Neural crest cell (in vitro differentiated cells): ENCODE measurements around the gene PHF21B. TPM values are rescaled to one million over a fixed set of nuclear protein-coding genes. Genes with fewer than 3 reads are reported as not detected.
A peak's percentile ranks its signal among the peaks of the same experiment; 100 is the strongest.

Experiments
- DNase-seq: peaks from one replicate; pipeline ENCODE4 v3.0.0; 2021; ENCODE audit warnings: low read depth, mixed read lengths, low spot score
- H3K27ac Mint-ChIP-seq: one replicate; pipeline ENCODE4 v1.8.0; 2021; ENCODE audit warnings: mild to moderate bottlenecking, mixed read lengths; ENCODE audit not compliant: unreplicated experiment
- H3K27me3 Mint-ChIP-seq: 2 replicates; pipeline ENCODE4 v1.8.0; 2021; ENCODE audit warnings: low read depth, mild to moderate bottlenecking, mixed read lengths
- H3K36me3 Mint-ChIP-seq: 2 replicates; pipeline ENCODE4 v1.8.0; 2021; ENCODE audit warnings: low read depth, mild to moderate bottlenecking, mixed read lengths
- H3K4me1 Mint-ChIP-seq: 2 replicates; pipeline ENCODE4 v1.8.0; 2021; ENCODE audit warnings: mixed read lengths
- H3K4me3 Mint-ChIP-seq: one replicate; pipeline ENCODE4 v1.8.0; 2021; ENCODE audit warnings: mild to moderate bottlenecking, mixed read lengths
- H3K9me3 Mint-ChIP-seq: 2 replicates; pipeline ENCODE4 v1.8.0; 2021; ENCODE audit warnings: mixed read lengths
- CTCF ChIP-seq: fragments of 200-600 bp; sonication (generic); conservative IDR thresholded peaks from 2 replicates; pipeline ENCODE4 v1.5.0; 2021; ENCODE audit warnings: antibody characterized with exemption, mild to moderate bottlenecking
- total RNA-seq: library from RNA; stranded (reverse); gene quantifications from 2 replicates; pipeline ENCODE4 v1.2.1, GENCODE V29; 2021

The PHF21B gene
- total RNA-seq, 1 donor from 2014 or later, result 40.4 TPM

GRCh38 chr22:44917372-44918165 lies 92.2 kb downstream of the PHF21B start:
- no peak overlapping the region for H3K27ac Mint-ChIP-seq
- peaks cover 17% of the 10 kb centered on the region for H3K36me3 Mint-ChIP-seq

DNA sequence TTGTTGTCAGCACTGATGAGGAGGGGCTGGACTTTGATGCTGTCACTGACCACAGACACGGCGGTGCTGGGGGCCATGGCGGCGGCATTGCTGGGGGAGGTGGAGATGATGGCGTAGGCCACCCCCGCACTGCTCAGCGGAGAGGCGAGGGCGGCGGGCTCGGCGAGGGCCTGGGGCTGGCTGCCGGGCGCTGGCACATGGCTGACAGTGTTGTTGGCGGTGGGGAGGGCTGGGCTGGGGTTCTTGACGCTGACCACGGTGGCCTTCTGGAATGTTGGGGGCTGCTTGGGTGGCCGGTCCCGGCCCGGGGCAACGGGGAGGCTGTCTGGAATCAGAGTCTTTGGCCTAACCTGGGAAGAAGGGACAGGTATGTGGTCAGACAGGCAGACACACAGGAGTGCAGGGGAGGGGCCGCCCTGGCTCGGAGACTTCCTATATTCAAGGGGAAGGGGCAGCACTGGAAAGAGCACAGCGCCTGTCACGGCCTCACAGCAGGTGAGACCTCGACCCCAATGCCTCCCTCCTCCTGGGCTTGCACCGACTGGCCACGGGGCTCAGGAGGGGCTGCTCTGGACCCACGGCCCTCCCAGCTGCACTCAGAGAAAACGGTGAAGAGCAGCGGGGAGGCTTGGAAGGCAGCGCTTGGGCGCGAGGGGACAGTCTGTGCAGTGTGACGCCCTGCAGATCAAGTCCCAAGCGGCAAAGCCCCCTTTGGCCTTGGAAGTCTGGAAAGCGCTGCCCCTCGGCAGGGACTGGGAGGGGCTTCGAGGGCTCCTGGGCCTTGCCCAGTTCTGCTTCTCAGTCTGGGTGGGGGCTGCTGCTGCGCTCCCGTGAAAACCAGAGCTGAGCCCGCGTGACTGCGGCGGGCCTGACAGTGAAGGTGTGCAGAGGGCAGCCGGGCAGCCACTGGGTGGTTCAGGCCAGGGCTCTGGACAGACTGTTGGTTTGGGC lies 93.2 kb downstream of the PHF21B start:
- H3K27ac Mint-ChIP-seq, result no peak overlapping the region
- H3K9me3 Mint-ChIP-seq, result peaks cover 3% of the 10 kb centered on the region
- DNase-seq, result no peak
- no peaks in the 10 kb centered on the region for H3K27me3 Mint-ChIP-seq
- no peaks in the 10 kb centered on the region for H3K4me1 Mint-ChIP-seq
- no peak overlapping the region for H3K4me3 Mint-ChIP-seq
- no peak for TF ChIP-seq CTCF
- H3K36me3 Mint-ChIP-seq, result peaks cover 27% of the 10 kb centered on the region

More at GRCh38 chr22:44917372-44918165, 92.2 kb downstream of the PHF21B start:
- Mint-ChIP-seq H3K27me3 (no peaks in the 10 kb centered on the region), H3K4me1 (no peaks in the 10 kb centered on the region), H3K4me3 (no peak overlapping the region), H3K9me3 (no peaks in the 10 kb centered on the region)
- no peak for DNase-seq
- TF ChIP-seq CTCF, result no peak

DNA sequence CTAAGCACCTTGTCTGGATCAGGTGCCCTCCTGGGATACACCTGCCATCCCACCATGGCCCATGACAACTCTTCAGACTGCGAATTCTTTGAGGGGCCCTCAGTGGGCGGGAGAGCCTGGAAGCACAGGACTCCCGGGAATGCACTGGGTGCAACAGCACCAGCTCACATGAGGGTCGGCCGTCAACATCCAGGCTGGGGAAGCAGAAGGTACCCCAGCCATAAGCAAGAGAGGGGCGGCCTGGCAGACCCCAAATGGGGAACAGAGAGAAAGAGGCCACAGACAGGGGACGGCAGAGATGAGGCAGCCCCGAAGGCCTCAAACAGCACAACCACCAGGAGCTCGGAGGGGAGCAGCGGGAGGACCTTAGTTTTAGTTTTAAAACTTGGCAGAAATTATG lies 94.4 kb downstream of the PHF21B start:
- Mint-ChIP-seq H3K4me1 (no peaks in the 10 kb centered on the region), H3K9me3 (peaks cover 7% of the 10 kb centered on the region), H3K27ac (peak overlapping the region; percentile 43), H3K36me3 (peaks cover 39% of the 10 kb centered on the region), H3K4me3 (no peak overlapping the region), H3K27me3 (no peaks in the 10 kb centered on the region)
- DNase-seq, result no peak
- TF ChIP-seq CTCF, result no peak

GRCh38 chr22:44914026-44914721 lies 95.6 kb downstream of the PHF21B start:
- Mint-ChIP-seq H3K4me3 (no peak overlapping the region), H3K27me3 (no peaks in the 10 kb centered on the region), H3K4me1 (no peaks in the 10 kb centered on the region), H3K27ac (no peak overlapping the region), H3K9me3 (peaks cover 7% of the 10 kb centered on the region), H3K36me3 (peaks cover 48% of the 10 kb centered on the region)
- no peak for DNase-seq
- no peak for TF ChIP-seq CTCF
